Central memory CD8-positive, alpha-beta T cell (primary cell): ENCODE data around the gene GJC1.
"Not testable (repeated sequence)": the region's sequence is repeated elsewhere in the genome, so short reads cannot be mapped to it uniquely, and the experiment has no call there.

Experiments
- ATAC-seq: fragments of 150-1000 bp; cut with Tn5 transposase; replicated peaks from 2 replicates; pipeline ENCODE4 v1.10.0; 2022; ENCODE audit warnings: mild to moderate bottlenecking, moderate FRiP score, moderate number of reproducible peaks; ENCODE audit not compliant: poor library complexity, severe bottlenecking; ENCODE audit errors: extremely low read depth
- DNase-seq, 2 donors: peaks; one replicate each; pipeline ENCODE4 v3.0.0; 2021; ENCODE audit warnings: low spot score in 2 of 2
- H3K27ac Mint-ChIP-seq: one replicate; pipeline ENCODE4 v1.8.0; 2022; ENCODE audit warnings: low read depth, mild to moderate bottlenecking, moderate library complexity, mixed read lengths
- H3K27me3 Mint-ChIP-seq: one replicate; pipeline ENCODE4 v1.8.0; 2022; ENCODE audit warnings: mixed read lengths
- H3K36me3 Mint-ChIP-seq: one replicate; pipeline ENCODE4 v1.8.0; 2022; ENCODE audit warnings: mild to moderate bottlenecking, moderate library complexity, mixed read lengths; ENCODE audit not compliant: insufficient read depth
- H3K4me1 Mint-ChIP-seq: one replicate; pipeline ENCODE4 v1.8.0; 2022; ENCODE audit warnings: mixed read lengths
- H3K4me3 Mint-ChIP-seq: one replicate; pipeline ENCODE4 v1.8.0; 2022; ENCODE audit warnings: mild to moderate bottlenecking, moderate library complexity, mixed read lengths
- H3K9me3 Mint-ChIP-seq: one replicate; pipeline ENCODE4 v1.8.0; 2022; ENCODE audit warnings: mixed read lengths

Gene GJC1

DNA sequence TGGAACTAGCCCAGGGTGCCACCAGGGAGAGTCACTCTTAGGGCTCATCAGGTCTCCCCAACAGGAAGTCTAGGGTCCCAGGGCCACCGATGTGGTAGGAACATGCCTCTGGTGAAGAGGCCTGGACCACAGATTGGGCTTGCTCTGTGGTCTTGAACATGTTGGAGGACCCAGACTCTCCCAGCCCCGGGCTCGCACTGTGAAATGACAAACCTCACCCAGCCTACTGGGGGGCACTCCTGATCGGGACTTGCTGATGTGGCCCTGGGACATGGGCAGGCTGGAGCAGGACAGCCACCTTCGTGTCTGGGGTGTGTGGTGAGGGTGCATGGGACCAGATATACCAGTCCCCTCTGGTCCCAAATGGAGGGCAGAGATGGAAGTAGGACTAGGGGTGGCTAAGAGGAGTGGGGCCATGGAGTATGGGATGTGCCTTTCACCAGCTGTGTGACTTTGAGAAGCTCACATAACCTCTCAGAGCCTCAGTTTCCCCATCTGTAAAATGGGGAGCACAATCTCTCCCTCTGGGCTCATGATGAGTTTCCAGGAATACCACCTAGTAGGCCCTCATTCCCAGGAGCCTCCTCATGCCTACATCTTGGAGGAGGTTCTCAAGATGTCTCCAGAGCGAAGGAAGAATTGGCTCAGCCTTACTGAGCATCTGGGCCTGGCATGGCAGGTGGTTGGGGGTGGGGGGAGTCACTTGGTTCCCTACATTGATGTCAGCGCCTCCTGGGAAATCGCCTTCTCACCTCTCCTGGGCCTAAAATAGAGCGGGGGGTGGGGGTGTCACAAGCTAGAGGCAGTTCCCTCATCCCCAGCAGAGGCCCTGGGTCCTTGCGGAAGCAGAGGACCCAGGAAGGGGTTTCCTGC is 72.8 kb downstream of the GJC1 start:
- H3K27ac Mint-ChIP-seq = no peak overlapping the region
- no peaks in the 10 kb centered on the region for H3K4me1 Mint-ChIP-seq

GRCh38 chr17:44755180-44755579 is 74.9 kb downstream of the GJC1 start:
- peaks cover 21% of the 10 kb centered on the region for H3K27me3 Mint-ChIP-seq
- not testable (repeated sequence) for H3K9me3 Mint-ChIP-seq, H3K27ac Mint-ChIP-seq, H3K4me1 Mint-ChIP-seq, H3K4me3 Mint-ChIP-seq, ATAC-seq, DNase-seq, H3K36me3 Mint-ChIP-seq

More for the DNA sequence above, 72.8 kb downstream of the GJC1 start:
- DNase-seq = no peak
- Mint-ChIP-seq H3K36me3 (peaks cover 2% of the 10 kb centered on the region), H3K27me3 (peaks cover 42% of the 10 kb centered on the region), H3K4me3 (peak overlapping the region; percentile 70), H3K9me3 (no peaks in the 10 kb centered on the region)
- ATAC-seq = no peak

GRCh38 chr17:44754276-44754675 is 75.8 kb downstream of the GJC1 start:
- ATAC-seq = no peak
- no peak overlapping the region for H3K4me3 Mint-ChIP-seq

DNA sequence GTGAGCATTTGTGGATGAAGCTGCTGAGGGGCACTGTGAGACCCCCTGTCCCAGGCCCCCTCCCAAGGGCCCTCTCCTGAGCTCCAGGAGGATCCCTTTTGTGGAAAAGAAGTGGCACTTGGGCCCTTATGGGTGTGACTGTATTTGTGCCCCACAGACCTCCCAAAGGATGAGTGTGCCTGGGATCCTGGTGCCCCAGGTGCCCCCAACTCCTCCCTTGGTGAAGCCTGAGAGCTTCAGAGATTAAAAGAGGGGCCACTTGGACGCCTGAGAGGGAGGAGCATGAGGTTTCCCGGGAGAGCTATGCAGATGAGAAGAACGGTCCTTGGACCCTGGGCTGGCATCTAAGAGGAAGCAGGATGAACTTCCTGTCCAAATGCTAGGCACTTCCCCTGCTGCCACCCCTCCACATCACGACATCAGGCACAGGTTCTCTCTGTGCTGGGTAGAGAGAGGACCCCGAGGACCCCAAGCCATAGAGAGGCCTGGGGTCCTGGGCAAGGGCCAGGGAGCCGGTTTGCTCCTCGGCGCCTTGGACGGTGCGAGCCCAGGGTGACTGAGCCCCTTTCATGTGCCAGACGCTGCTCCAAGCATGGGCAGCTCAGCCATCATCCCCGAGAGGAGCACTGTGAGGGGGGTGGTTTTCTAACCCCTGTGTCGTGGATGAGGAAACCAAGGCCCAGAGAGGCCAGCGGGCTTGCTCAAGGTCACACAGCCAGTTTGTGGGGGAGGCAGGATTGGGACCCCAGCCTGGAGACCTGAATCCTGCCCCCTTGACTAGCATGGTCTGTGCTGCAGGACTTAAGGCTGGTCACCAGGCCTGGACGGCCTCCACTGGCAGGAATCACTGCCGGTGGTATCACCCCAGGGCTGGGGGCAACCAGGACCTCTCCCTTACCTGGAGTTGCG is 76.9 kb downstream of the GJC1 start:
- Mint-ChIP-seq H3K4me3 (no peak overlapping the region), H3K27me3 (peaks cover 15% of the 10 kb centered on the region), H3K36me3 (peaks cover 1% of the 10 kb centered on the region), H3K27ac (no peak overlapping the region), H3K9me3 (no peaks in the 10 kb centered on the region), H3K4me1 (no peaks in the 10 kb centered on the region)
- DNase-seq = no peak
- no peak for ATAC-seq

More at GRCh38 chr17:44754276-44754675, 75.8 kb downstream of the GJC1 start:
- H3K27ac Mint-ChIP-seq = no peak overlapping the region
- peaks cover 1% of the 10 kb centered on the region for H3K36me3 Mint-ChIP-seq
- no peaks in the 10 kb centered on the region for H3K4me1 Mint-ChIP-seq
- peaks cover 18% of the 10 kb centered on the region for H3K27me3 Mint-ChIP-seq
- no peaks in the 10 kb centered on the region for H3K9me3 Mint-ChIP-seq
- DNase-seq = no peak

- H3K27me3 Mint-ChIP-seq = peaks cover 1% of the 10 kb centered on the region
- peaks cover 1% of the 10 kb centered on the region for H3K36me3 Mint-ChIP-seq
- H3K4me1 Mint-ChIP-seq = no peaks in the 10 kb centered on the region
- peak overlapping the region; percentile 49 for H3K27ac Mint-ChIP-seq
- H3K4me3 Mint-ChIP-seq = no peak overlapping the region
- DNase-seq = no peak
- no peak for ATAC-seq
- H3K9me3 Mint-ChIP-seq = no peaks in the 10 kb centered on the region
These were observed 78.3 kb downstream of the GJC1 start for GRCh38 chr17:44751806-44752205.

- peaks cover 1% of the 10 kb centered on the region for H3K36me3 Mint-ChIP-seq
- no peak for DNase-seq
- H3K4me1 Mint-ChIP-seq = no peaks in the 10 kb centered on the region
- H3K4me3 Mint-ChIP-seq = no peak overlapping the region
- no peak overlapping the region for H3K27ac Mint-ChIP-seq
- no peak for ATAC-seq
- no peaks in the 10 kb centered on the region for H3K9me3 Mint-ChIP-seq
- no peaks in the 10 kb centered on the region for H3K27me3 Mint-ChIP-seq
These were observed 78.8 kb downstream of the GJC1 start for GRCh38 chr17:44751331-44751730.

GRCh38 chr17:44749980-44750318 is 80.1 kb downstream of the GJC1 start:
- Mint-ChIP-seq H3K4me1 (no peaks in the 10 kb centered on the region), H3K27ac (no peak overlapping the region), H3K27me3 (no peaks in the 10 kb centered on the region), H3K36me3 (peaks cover 2% of the 10 kb centered on the region), H3K9me3 (no peaks in the 10 kb centered on the region), H3K4me3 (no peak overlapping the region)
- ATAC-seq = no peak
- DNase-seq = no peak

- Mint-ChIP-seq H3K4me3 (no peak overlapping the region), H3K4me1 (no peaks in the 10 kb centered on the region), H3K27ac (no peak overlapping the region), H3K27me3 (no peaks in the 10 kb centered on the region), H3K9me3 (no peaks in the 10 kb centered on the region), H3K36me3 (peaks cover 2% of the 10 kb centered on the region)
- ATAC-seq (no peak), DNase-seq (no peak)
These were observed 80.8 kb downstream of the GJC1 start for GRCh38 chr17:44749076-44749979.
